BJ (cell line): ENCODE measurements around the gene BCAS1. TPM values are rescaled to one million over a fixed set of nuclear protein-coding genes. Genes with fewer than 3 reads are reported as not detected.

Source experiments
- CTCF ChIA-PET: fragments of 350-600 bp; formaldehyde crosslinking; extraction: SDS; loops from one replicate; lab custom pipeline; 2021; ENCODE audit warnings: antibody characterized with exemption, inconsistent platforms; lab: Yijun Ruan, JAX
- POLR2A ChIA-PET: fragments of 300-600 bp; sonication (Branson Sonifier 250); formaldehyde crosslinking; extraction: SDS; loops from one replicate; lab custom pipeline; 2021; ENCODE audit warnings: antibody characterized with exemption; lab: Charles Lee
- DNase-seq: peaks from one replicate; pipeline ENCODE4 v3.0.0-alpha.2; 2011; ENCODE audit warnings: low read depth
- H3K27me3 ChIP-seq: 2 replicates; pipeline ENCODE4 v1.6.0; 2011; ENCODE audit warnings: low read length; ENCODE audit not compliant: control insufficient read depth, insufficient read depth
- H3K36me3 ChIP-seq: 2 replicates; pipeline ENCODE4 v1.5.1; 2011; ENCODE audit warnings: low read length; ENCODE audit not compliant: control insufficient read depth, insufficient read depth
- H3K4me3 ChIP-seq: 2 replicates; pipeline ENCODE4 v1.5.1; 2011; ENCODE audit warnings: low read depth, mild to moderate bottlenecking, control low read depth, low read length
- CTCF ChIP-seq: IDR thresholded peaks from 2 replicates; pipeline ENCODE4 v1.5.1; 2011; ENCODE audit warnings: low read depth, mild to moderate bottlenecking, control low read depth, inconsistent platforms, low read length, moderate library complexity; ENCODE audit not compliant: insufficient read depth
- polyA minus RNA-seq: library from RNA; depleted of rRNA, polyadenylated mRNA; stranded (reverse); fragments of >200 nt; gene quantifications from 2 replicates; pipeline ENCODE4 v1.2.3, GENCODE V29; 2011; rRNA and poly(A)+ RNA removed
- polyA plus RNA-seq: library from polyadenylated mRNA; depleted of rRNA; stranded (reverse); fragments of >200 nt; gene quantifications from 2 replicates; pipeline ENCODE4 v1.2.3, GENCODE V29; 2011; rRNA removed

BCAS1 gene
- polyA plus RNA-seq (not detected in 2 replicates), polyA minus RNA-seq (not detected in 2 replicates)

- POLR2A ChIA-PET = no interaction called here
- TF ChIP-seq CTCF = no peak
- H3K36me3 ChIP-seq = no peaks in the 10 kb centered on the region
- no peak for DNase-seq
- CTCF ChIA-PET = interaction anchor here (1.7 to 4.3 kb wide), 2 partner anchors 8 to 130 kb away, joined by 6 to 26 read pairs; no protein-coding TSS in a partner anchor
- H3K4me3 ChIP-seq = no peak within 1 kb of the TSS
- no peaks in the 10 kb centered on the region for H3K27me3 ChIP-seq
Observed at GRCh38 chr20:54070187-54070987, at the start of gene BCAS1. BCAS1 (minus strand) TSS chr20:54070594; CDS start chr20:54058718, 11,876 bp downstream.

GRCh38 chr20:54119744-54120143 is 49.4 kb upstream of the BCAS1 start:
- POLR2A ChIA-PET = no interaction called here
- no peak for DNase-seq
- Histone ChIP-seq H3K36me3 (no peaks in the 10 kb centered on the region), H3K4me3 (no peak overlapping the region), H3K27me3 (no peaks in the 10 kb centered on the region)
- TF ChIP-seq CTCF = no peak
- CTCF ChIA-PET = interaction anchor here (0.7 kb wide), 1 partner anchor 23 kb away, joined by 3 read pairs; no protein-coding TSS in a partner anchor

- DNase-seq = no peak
- no peaks in the 10 kb centered on the region for H3K36me3 ChIP-seq
- CTCF ChIA-PET = interaction anchor here (1.1 to 1.4 kb wide), 2 partner anchors 12 to 81 kb away, joined by 3 read pairs; no protein-coding TSS in a partner anchor
- H3K27me3 ChIP-seq = no peaks in the 10 kb centered on the region
- H3K4me3 ChIP-seq = no peak overlapping the region
- no peak for TF ChIP-seq CTCF
- POLR2A ChIA-PET = no interaction called here
Observed at GRCh38 chr20:54118220-54119001, 48.0 kb upstream of the BCAS1 start.

- no peak for TF ChIP-seq CTCF
- ChIA-PET POLR2A (no interaction called here), CTCF (interaction anchor here (1.4 kb wide), 1 partner anchor 83 kb away, joined by 3 read pairs; no protein-coding TSS in a partner anchor)
- Histone ChIP-seq H3K36me3 (no peaks in the 10 kb centered on the region), H3K27me3 (no peaks in the 10 kb centered on the region), H3K4me3 (no peak overlapping the region)
- DNase-seq = no peak
Observed at GRCh38 chr20:54116550-54117235, 46.3 kb upstream of the BCAS1 start.
